ENCODE results near the gene DIS3L2. TPM values are rescaled to one million over a fixed set of nuclear protein-coding genes. Genes with fewer than 3 reads are reported as not detected.

DIS3L2 gene
- total and polyA plus RNA-seq, 2 of the 4 experiments (the other 2 are of a cell fraction), result 14.7 to 19.2 TPM

- no peak overlapping the region for H3K4me3 ChIP-seq (ENCODE audit: insufficient read depth, low read depth, low read length)
- BruUV-seq (replicated peaks), result no TSS peak
- no peak overlapping the region for H2AK5ac ChIP-seq (ENCODE audit: low read depth, low read length)
- no peak overlapping the region for H3K4me2 ChIP-seq (ENCODE audit: low read depth, low read length)
- intact Hi-C loops (cut with micrococcal nuclease) (no loop called here), dilution Hi-C loops (cut with HindIII; ENCODE audit: low sequenced_read_pairs, unreplicated experiment) (no loop called here), in situ Hi-C loops (cut with MboI; ENCODE audit: low sequenced_read_pairs) (no loop called here)
- H3K36me3 ChIP-seq (ENCODE audit: control insufficient read depth, insufficient read depth, low read length), result no peaks in the 10 kb centered on the region
- H3K4me1 ChIP-seq (ENCODE audit: control insufficient read depth, insufficient read depth, low read length), result peaks cover 2% of the 10 kb centered on the region; the same call in 1 of the 2 replicates
- H4K91ac ChIP-seq (ENCODE audit: insufficient read depth, low read depth, low read length), result no peak overlapping the region
- no peak overlapping the region for H3K56ac ChIP-seq (ENCODE audit: extremely low read depth, insufficient read depth, low read length)
- H3K9ac ChIP-seq (ENCODE audit: low read depth, low read length), result no peak overlapping the region
- no peak overlapping the region for H2AK9ac ChIP-seq (replicated peaks; ENCODE audit: low read depth, low read length, poor library complexity)
- TF ChIP-seq MXI1 (IDR thresholded peaks at IDR 0.05; ENCODE audit: borderline replicate concordance, low read depth, low read length) (no peak), CTCF (conservative IDR thresholded peaks at IDR 0.05; ENCODE audit: low read depth, low read length) (no peak), MAFK (IDR thresholded peaks at IDR 0.05; ENCODE audit: low read depth, low read length) (no peak), FOS (IDR thresholded peaks at IDR 0.05; ENCODE audit: low read depth, low read length) (no peak)
- H3K23ac ChIP-seq (ENCODE audit: low read depth, low read length), result no peak overlapping the region
- no peaks in the 10 kb centered on the region for H3K9me3 ChIP-seq (ENCODE audit: control insufficient read depth, insufficient read depth, low read length)
- H2BK20ac ChIP-seq (ENCODE audit: low read depth, low read length), result no peak overlapping the region
- no peak overlapping the region for H3K18ac ChIP-seq (ENCODE audit: low read depth, low read length)
- ChIA-PET POLR2A (ENCODE audit: unreplicated experiment) (no interaction called here), CTCF (interaction anchor here (0.6 kb wide), 2 partner anchors 23 to 335 kb away, joined by 3 to 4 read pairs; no protein-coding TSS in a partner anchor)
- ATAC-seq (ENCODE audit: low read depth) (no peak), DNase-seq (no peak)
- H3K79me1 ChIP-seq (ENCODE audit: low read depth in 1 of 2, low read length in 2 of 2), result peaks cover 3 to 4% of the 10 kb centered on the region in 2 experiments; a peak in 1 of 4 replicates
- H3K14ac ChIP-seq (replicated peaks; ENCODE audit: low read depth, low read length), result no peak overlapping the region
- H3K27ac ChIP-seq (ENCODE audit: insufficient read depth, low read length), result no peak overlapping the region
- no peak overlapping the region for H2AFZ ChIP-seq (replicated peaks; ENCODE audit: low read length, poor library complexity)
- H2BK15ac ChIP-seq (ENCODE audit: low read depth, low read length), result no peak overlapping the region
- no peaks in the 10 kb centered on the region for H3K9me1 ChIP-seq (ENCODE audit: insufficient read depth, low read length)
- peaks cover 5% of the 10 kb centered on the region; the same call in 1 of the 2 replicates for H3K27me3 ChIP-seq (ENCODE audit: control insufficient read depth, insufficient read depth, low read length)
- 78% methylated on average over 3 of the region's 8 CpGs; no CpG with 5 or more reads in 1 of the 2 experiments for WGBS, 2 experiments (ENCODE audit: extremely low coverage in 2 of 2, insufficient read length in 1 of 2)
- no peak overlapping the region for H4K8ac ChIP-seq (ENCODE audit: low read depth in 2 of 2, low read length in 2 of 2)
- no peak overlapping the region for H4K5ac ChIP-seq (ENCODE audit: low read depth, low read length)
- no peak overlapping the region for H2BK5ac ChIP-seq (ENCODE audit: low read depth, low read length, poor library complexity, severe bottlenecking)
- no peak overlapping the region for H2BK120ac ChIP-seq (ENCODE audit: low read depth, low read length)
- H4K20me1 ChIP-seq (ENCODE audit: insufficient read depth, low read length), result no peaks in the 10 kb centered on the region
- H3K4ac ChIP-seq (ENCODE audit: low read depth, low read length), result no peak overlapping the region
Observed at GRCh38 chr2:231955758-231956472, 5.6 kb upstream of the DIS3L2 start.
